ENCODE results near the gene PTCD3.

Gene PTCD3

DNA sequence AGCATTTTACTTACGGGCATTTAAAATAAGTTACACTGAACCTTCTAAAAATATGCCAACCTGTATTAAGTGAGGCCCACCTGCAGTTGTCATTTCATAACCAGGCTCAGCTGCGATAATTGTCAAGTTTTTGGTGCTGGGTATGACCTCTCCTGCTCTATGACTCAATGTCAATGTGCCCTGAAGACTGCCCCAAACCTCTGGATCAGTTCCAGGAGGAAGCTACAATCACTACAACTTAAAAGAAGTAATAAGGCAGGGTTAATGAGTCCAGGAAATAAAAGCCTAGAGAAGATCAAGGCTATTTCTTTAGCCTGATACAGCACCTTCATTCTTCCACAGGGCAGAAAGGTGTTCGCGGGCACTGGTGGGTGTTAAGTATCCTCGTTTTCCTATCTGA, 23.3 kb upstream of the PTCD3 start:
- DNase-seq = no peak

DNA sequence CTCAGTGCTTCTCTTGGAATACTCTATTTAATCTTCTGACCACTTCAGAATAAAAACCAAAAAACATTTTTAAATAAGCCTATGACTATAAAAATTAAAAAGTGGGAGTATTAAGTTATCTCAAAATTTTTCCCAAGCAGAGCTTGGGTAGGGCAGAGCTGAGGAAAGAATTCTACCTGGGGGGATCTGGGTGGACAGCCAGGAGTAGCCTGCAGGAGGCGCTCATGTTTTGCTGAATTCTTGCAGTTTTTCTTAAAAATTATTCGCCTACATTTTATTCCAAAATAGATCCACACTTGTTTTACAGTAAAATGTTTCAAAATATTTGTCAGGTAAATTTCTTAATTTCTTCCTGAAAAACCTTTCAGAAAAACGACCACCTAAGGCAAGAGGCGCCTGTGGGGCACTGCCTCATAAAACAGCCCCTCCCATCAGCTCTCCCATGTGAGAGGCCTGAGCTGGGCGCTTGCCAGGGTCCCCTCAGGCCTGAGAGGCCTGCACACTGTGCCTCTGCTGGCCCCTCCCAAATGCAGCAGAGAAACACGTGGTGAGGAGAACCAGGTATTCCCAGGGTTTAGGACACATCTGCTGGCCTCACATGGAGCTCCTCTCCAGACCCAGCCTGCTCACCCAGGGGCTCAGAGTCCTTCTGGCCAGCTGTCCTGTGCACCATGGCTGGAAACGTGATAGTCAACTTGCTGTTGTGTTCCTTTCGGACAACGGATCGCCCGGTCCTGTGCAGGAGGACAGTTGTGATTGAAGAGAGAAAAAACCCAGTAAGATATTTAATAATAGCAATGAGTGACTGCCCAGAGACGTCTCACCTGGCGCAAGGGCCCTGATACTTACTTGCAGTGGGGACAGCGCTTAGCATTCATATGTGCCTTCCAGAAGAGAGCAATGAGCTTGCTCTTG, 17.8 kb upstream of the PTCD3 start:
- no peak for DNase-seq

- DNase-seq = no peak
Observed at GRCh38 chr2:86094229-86094628, 11.8 kb upstream of the PTCD3 start.

- no peak for DNase-seq
Observed at GRCh38 chr2:86097114-86097896, 8.7 kb upstream of the PTCD3 start.

DNA sequence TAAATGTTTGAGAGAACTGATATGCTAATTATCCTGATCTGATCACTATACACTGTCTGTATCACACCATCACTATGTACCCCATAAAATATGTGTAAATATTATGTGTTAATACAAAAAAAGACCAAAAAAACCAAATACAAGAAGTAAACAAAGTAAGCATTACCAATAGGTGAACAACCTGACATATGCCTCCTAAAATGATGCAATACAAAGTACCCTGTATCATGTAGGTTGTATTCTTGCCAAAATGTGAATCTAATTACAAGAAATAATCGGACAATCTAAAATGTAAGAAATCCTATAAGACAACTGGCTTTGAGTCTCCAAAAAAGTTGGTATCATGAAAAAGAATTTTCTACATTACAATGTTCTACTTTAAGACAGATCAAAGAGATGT, 8.1 kb upstream of the PTCD3 start:
- no peak for DNase-seq

- no peak for DNase-seq
Observed at GRCh38 chr2:86102157-86102556, 3.9 kb upstream of the PTCD3 start.

- peak; percentile 96 for DNase-seq
Observed at GRCh38 chr2:86105252-86105968, 625 bp upstream of the PTCD3 start, which contains the start of gene POLR1A. POLR1A (minus strand) TSS chr2:86105886; CDS start chr2:86105776, 110 bp downstream.

- DNase-seq = no peak
Observed at GRCh38 chr2:86107031-86107430, 996 bp downstream of the PTCD3 start.

DNA sequence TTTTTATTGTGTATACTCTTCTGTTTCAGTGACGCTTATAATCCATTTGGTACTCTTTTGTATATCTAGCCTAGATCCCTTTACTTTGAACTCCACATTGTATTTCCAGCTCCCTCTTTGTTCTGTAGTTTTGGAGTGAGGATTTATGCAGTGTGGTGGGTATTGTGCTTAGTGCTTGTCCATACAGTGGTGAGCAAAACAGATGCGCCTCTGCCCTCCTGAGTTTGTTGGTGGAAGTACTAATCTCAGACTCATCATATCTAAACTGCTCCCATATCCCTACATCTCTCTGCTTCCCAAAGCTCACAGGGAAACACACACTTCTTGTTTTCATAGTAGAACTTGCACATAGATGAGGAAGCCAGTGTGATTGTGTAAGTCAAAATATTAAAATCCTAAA, 12.1 kb downstream of the PTCD3 start:
- no peak for DNase-seq

- DNase-seq = no peak
Observed at GRCh38 chr2:86123328-86123925, 17.4 kb downstream of the PTCD3 start.

DNA sequence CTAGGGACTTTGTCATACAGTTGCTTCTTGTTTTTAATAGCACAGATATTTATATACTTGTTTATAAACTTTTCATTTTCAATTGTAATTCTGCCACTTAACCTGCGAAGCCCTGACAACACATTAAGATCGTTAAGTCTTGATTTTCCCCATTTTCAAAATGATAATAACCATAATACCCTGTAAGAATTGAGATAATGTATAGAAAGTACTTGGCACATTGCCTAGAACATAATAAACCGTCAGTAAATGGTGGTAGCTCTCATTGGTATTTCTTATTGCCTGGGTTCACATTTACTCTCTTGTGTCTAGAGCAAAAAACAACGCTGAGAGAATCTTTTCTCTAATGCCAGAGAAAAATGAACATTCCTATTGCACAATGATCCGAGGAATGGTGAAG, 18.6 kb downstream of the PTCD3 start:
- no peak for DNase-seq

DNA sequence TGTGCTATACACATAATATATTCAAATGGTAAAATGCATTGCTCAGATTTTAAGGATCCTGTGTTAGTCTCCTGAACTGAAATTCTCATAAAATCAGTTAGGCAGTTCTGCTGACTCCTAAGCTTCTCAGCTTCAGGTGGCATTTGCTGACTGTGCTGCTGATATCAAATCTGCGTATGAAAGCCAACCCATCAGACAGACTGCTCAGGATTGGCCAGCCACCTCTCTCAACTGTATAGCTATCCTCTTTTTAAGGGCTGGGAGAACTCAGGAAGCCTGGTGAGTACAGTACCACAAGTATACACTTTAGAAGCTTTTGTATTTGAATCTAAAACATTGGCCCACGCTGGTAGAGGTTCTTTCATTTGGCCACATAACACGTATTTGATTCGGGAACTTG, 28.7 kb downstream of the PTCD3 start:
- no peak for DNase-seq

DNA sequence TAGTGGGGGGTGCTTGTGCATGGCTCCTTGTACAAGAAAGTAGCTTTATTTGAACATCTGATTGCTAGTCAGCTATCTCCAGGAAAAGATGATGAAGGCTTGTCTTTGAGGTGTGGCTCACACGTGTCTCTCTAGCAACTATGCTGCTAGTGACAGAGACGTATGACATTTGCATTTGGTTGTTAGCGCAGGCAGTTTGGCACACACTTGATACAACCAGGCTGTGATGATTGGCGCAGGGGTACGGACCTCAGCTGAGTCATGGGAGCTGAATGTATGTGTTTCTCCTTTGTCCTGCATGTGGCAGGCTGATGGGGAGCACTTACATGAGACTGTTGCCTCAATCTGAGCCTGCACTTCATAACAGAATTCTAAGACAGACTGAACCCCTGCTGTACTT, 29.6 kb downstream of the PTCD3 start:
- DNase-seq = no peak

DNA sequence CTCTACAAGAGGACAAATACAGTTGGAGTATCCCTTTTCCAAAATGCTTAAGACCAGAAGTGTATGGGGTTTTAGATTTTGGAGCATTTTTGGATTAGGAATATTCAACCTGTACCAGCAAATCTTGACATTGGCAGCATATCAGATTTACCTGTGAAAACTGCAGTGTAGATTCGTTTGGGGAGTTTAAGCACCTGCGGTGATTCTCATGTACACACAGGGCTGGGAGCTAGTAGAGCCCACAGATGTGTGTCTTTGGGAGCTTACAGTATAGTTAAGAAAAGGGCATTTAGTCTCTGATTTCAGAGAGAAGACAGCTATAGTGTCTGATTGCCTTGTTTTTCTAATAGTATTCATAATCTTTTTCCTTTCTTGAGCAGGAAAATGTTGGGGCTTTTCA, 30.1 kb downstream of the PTCD3 start:
- no peak for DNase-seq

GRCh38 chr2:86138736-86139625, 32.9 kb downstream of the PTCD3 start:
- DNase-seq = no peak

GRCh38 chr2:86139981-86140380, 33.9 kb downstream of the PTCD3 start:
- no peak for DNase-seq

- DNase-seq = no peak
Observed at GRCh38 chr2:86140969-86141392, 34.9 kb downstream of the PTCD3 start.

- no peak for DNase-seq
Observed at GRCh38 chr2:86142436-86143257, 36.6 kb downstream of the PTCD3 start.

DNA sequence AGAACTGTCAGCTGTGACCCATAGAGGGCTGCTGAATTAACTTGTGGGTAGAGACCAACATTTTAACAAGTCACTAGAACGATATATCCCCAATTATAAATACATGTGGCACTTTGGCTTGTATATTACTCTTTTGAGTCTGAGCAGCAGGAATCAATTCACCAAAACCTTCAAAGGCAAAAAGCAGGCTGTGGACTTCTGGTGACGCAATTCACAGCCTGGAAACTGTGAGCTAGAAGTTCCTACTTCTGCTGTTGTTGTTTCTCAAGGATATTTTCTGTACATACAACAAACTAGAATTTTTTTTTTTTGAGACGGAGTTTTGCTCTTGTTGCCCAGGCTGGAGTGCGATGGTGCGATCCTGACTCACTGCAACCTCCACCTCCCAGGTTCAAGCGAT, 37.3 kb downstream of the PTCD3 start:
- no peak for DNase-seq

- no peak for DNase-seq
Observed at GRCh38 chr2:86143926-86144685, 38.1 kb downstream of the PTCD3 start.
